K562 (cell line): ENCODE results near the gene EFNA2. TPM values are rescaled to one million over a fixed set of nuclear protein-coding genes. Genes with fewer than 3 reads are reported as not detected.

ENCODE experiments used
- DPF2 ChIP-seq: fragments of 450-650 bp; IDR thresholded peaks from 2 replicates; pipeline ENCODE4 v1.6.1; 2016
- E2F1 ChIP-seq: sonication (generic); formaldehyde crosslinking; IDR thresholded peaks from 2 replicates; pipeline ENCODE4 v1.8.1; 2023; ENCODE audit warnings: mild to moderate bottlenecking, missing genetic modification reagents, moderate library complexity
- E2F8 ChIP-seq: fragments of 450-650 bp; IDR thresholded peaks from 2 replicates; pipeline ENCODE4 v1.7.1; 2018; ENCODE audit warnings: mild to moderate bottlenecking, low read depth; ENCODE audit not compliant: partially characterized antibody
- ETV6 ChIP-seq, 3 experiments: fragments of 150-350 bp in 1 of 3; sonication (generic) in 1 of 3; formaldehyde crosslinking in 1 of 3; IDR thresholded peaks; 2 replicates each; pipeline versions ENCODE4 v1.6.1 to v1.8.0; 2014 to 2022; ENCODE audit warnings: borderline replicate concordance in 2 of 3, low read depth in 2 of 3, antibody characterized with exemption in 1 of 3, low read length in 1 of 3, mild to moderate bottlenecking in 1 of 3, missing genetic modification reagents in 1 of 3
- FUS ChIP-seq: fragments of 200-400 bp; formaldehyde crosslinking; optimal IDR thresholded peaks from 2 replicates; pipeline ENCODE3; 2017; ENCODE audit warnings: low read depth, low read length
- HDAC3 ChIP-seq: fragments of 450-650 bp; IDR thresholded peaks from 2 replicates; pipeline ENCODE4 v1.6.1; 2018; ENCODE audit warnings: borderline replicate concordance, mild to moderate bottlenecking, moderate library complexity; ENCODE audit not compliant: partially characterized antibody
- ILK ChIP-seq: fragments of 450-650 bp; IDR thresholded peaks from 2 replicates; pipeline ENCODE4 v1.6.1; 2016; ENCODE audit warnings: missing genetic modification characterization, low read depth, mild to moderate bottlenecking, missing compliant biosample characterization, moderate library complexity, borderline replicate concordance
- MTA3 ChIP-seq: fragments of 450-650 bp; formaldehyde crosslinking; IDR thresholded peaks from 2 replicates; pipeline ENCODE4 v1.6.1; 2017; ENCODE audit warnings: mild to moderate bottlenecking, borderline replicate concordance
- ZBTB17 ChIP-seq: fragments of 450-650 bp; formaldehyde crosslinking; IDR thresholded peaks from 2 replicates; pipeline ENCODE4 v1.4.0; 2020; ENCODE audit warnings: mild to moderate bottlenecking
- ZBTB40 ChIP-seq, 2 experiments: fragments of 450-650 bp in 1 of 2; sonication (generic) in 1 of 2; formaldehyde crosslinking in 1 of 2; IDR thresholded peaks; 2 replicates each; pipeline versions ENCODE4 v1.7.1 to v1.9.0; 2016 to 2022; ENCODE audit warnings: inconsistent platforms in 1 of 2, mild to moderate bottlenecking in 1 of 2, missing genetic modification reagents in 1 of 2
- ZNF239 ChIP-seq: fragments of 250-450 bp; sonication (Bioruptor Pico); IDR thresholded peaks from 2 replicates; pipeline ENCODE4 v1.4.0; 2020; ENCODE audit warnings: mild to moderate bottlenecking
- ZNF780A ChIP-seq: fragments of 250-450 bp; sonication (Bioruptor Pico); IDR thresholded peaks from 2 replicates; pipeline ENCODE4 v1.5.0; 2021; ENCODE audit warnings: mild to moderate bottlenecking
- polyA plus RNA-seq, 8 experiments: library from polyadenylated mRNA; depleted of rRNA in 4 of 8; stranded (reverse) in 5 of 8; unstranded in 3 of 8; fragments of >200 nt; fragmentation: Nextera tagmentation in 2 of 8; fragmentation: Illumina TruSeq in 1 of 8; extraction: Ambion mirVana in 2 of 8; extraction: Trizol in 1 of 8; gene quantifications; 2 replicates each; pipeline versions ENCODE4 v1.2.1 to v1.2.3, GENCODE V29; 2011 to 2014; ENCODE audit warnings: inconsistent platforms in 1 of 8, missing spikeins in 1 of 8
- total RNA-seq, 7 experiments: library from RNA; depleted of rRNA in 6 of 7; stranded (reverse); fragments of >200 nt in 6 of 7; fragmentation: Illumina TruSeq in 2 of 7; extraction: Trizol in 2 of 7; gene quantifications; 2 replicates each; pipeline versions ENCODE4 v1.2.1 to v1.2.3, GENCODE V29; 2011 to 2021; ENCODE audit warnings: low replicate concordance in 1 of 7

The EFNA2 gene
- total and polyA plus RNA-seq, 9 of the 15 experiments (the other 6 are each of a cell fraction or from before 2014, with no cell fraction given) = 0.11 to 0.44 (median 0.15) TPM; not detected in 6

GRCh38 chr19:1268226-1269064 is 17.2 kb upstream of the EFNA2 start (continued):
- no peak for TF ChIP-seq ETV6 (IDR thresholded peaks at IDR 0.05; ENCODE audit: borderline replicate concordance in 1 of 2, low read depth in 2 of 2, low read length in 1 of 2)
- no peak for TF ChIP-seq ETV6 (CRISPR knock-in tag; IDR thresholded peaks at IDR 0.05; ENCODE audit: borderline replicate concordance)
- TF ChIP-seq DPF2 = peak; percentile 27; the same call in 1 of the 2 replicates
- TF ChIP-seq MTA3 = no peak
- TF ChIP-seq ILK (tag) = no peak
- TF ChIP-seq ZBTB40 (IDR thresholded peaks at IDR 0.05) = peak; percentile 39; the same call in 1 of the 2 replicates
- TF ChIP-seq ZBTB40 (CRISPR knock-in tag; IDR thresholded peaks at IDR 0.05) = no peak
- no peak for TF ChIP-seq ZNF780A (CRISPR knock-in tag)
- no peak for TF ChIP-seq FUS
- TF ChIP-seq E2F1 (CRISPR knock-in tag) = no peak
- no peak for TF ChIP-seq E2F8
- no peak for TF ChIP-seq ZBTB17 (CRISPR knock-in tag)
- no peak for TF ChIP-seq ZNF239 (CRISPR knock-in tag)
- TF ChIP-seq HDAC3 = no peak
